H1 (cell line): ENCODE results near the gene ARRDC2. TPM values are rescaled to one million over a fixed set of nuclear protein-coding genes. Genes with fewer than 3 reads are reported as not detected.

ENCODE experiments used
- CTCF ChIA-PET: fragments of 300-600 bp; sonication (Branson Sonifier 250); formaldehyde crosslinking; loops from one replicate; lab custom pipeline; 2021; ENCODE audit not compliant: partially characterized antibody; lab: Charles Lee
- POLR2A ChIA-PET: fragments of 300-600 bp; sonication (Branson Sonifier 250); formaldehyde crosslinking; loops from one replicate; lab custom pipeline; 2021; ENCODE audit warnings: inconsistent platforms; ENCODE audit not compliant: partially characterized antibody; lab: Charles Lee
- DNase-seq, 2 experiments: peaks; one replicate each; pipeline versions ENCODE4 v3.0.0 to v3.0.0-alpha.2; 2010 to 2022; ENCODE audit warnings: low spot score in 2 of 2, low read depth in 1 of 2, mixed read lengths in 1 of 2
- FAIRE-seq: peaks from 2 replicates; lab custom pipeline; 2011; peaks lifted over from hg19 to GRCh38; lab: Jason Lieb, UNC
- H2AFZ ChIP-seq: 2 replicates; pipeline ENCODE4 v1.8.1; 2012; ENCODE audit warnings: low read length, inconsistent platforms
- H2AK5ac ChIP-seq: 2 replicates; pipeline ENCODE4 v1.6.1; 2013; ENCODE audit warnings: low read depth, low read length
- H2BK120ac ChIP-seq: replicated peaks from 2 replicates; pipeline ENCODE3; 2013; ENCODE audit warnings: low read depth, low read length, inconsistent platforms
- H2BK12ac ChIP-seq: 2 replicates; pipeline ENCODE4 v1.6.1; 2013; ENCODE audit warnings: low read depth, low read length
- H2BK15ac ChIP-seq: 2 replicates; pipeline ENCODE4 v1.6.1; 2013; ENCODE audit warnings: low read length
- H2BK20ac ChIP-seq: 2 replicates; pipeline ENCODE4 v1.6.1; 2013; ENCODE audit warnings: low read length
- H2BK5ac ChIP-seq: 2 replicates; pipeline ENCODE4 v1.6.1; 2013; ENCODE audit warnings: low read depth, low read length
- H3K14ac ChIP-seq: 2 replicates; pipeline ENCODE4 v1.6.1; 2013; ENCODE audit warnings: inconsistent platforms; ENCODE audit not compliant: insufficient read length
- H3K18ac ChIP-seq: 2 replicates; pipeline ENCODE4 v1.6.1; 2013; ENCODE audit warnings: low read length; ENCODE audit errors: extremely low read depth
- H3K23ac ChIP-seq: 2 replicates; pipeline ENCODE4 v1.6.1; 2013; ENCODE audit warnings: inconsistent platforms; ENCODE audit not compliant: insufficient read length
- H3K23me2 ChIP-seq: 2 replicates; pipeline ENCODE4 v1.6.1; 2013; ENCODE audit warnings: low read depth, low read length
- H3K27ac ChIP-seq: 2 replicates; pipeline ENCODE4 v1.6.1; 2011; ENCODE audit warnings: low read depth, low read length, inconsistent platforms
- H3K27me3 ChIP-seq, 4 experiments: replicated peaks in 1 of 4; 1 replicate in 1 of 4; 2 replicates in 3 of 4; pipeline versions ENCODE4 v1.6.1 to v1.8.1; 2011 to 2013; ENCODE audit warnings: low read length in 3 of 4, mild to moderate bottlenecking in 3 of 4, inconsistent platforms in 2 of 4, mixed read lengths in 2 of 4, moderate library complexity in 1 of 4; ENCODE audit not compliant: control insufficient read depth in 3 of 4, insufficient read depth in 3 of 4; ENCODE audit errors: extremely low read depth in 1 of 4
- H3K36me3 ChIP-seq, 4 experiments: 2 replicates each; pipeline versions ENCODE4 v1.6.1 to v1.8.1; 2011 to 2013; ENCODE audit warnings: mild to moderate bottlenecking in 4 of 4, low read length in 3 of 4, moderate library complexity in 2 of 4, control low read depth in 1 of 4, inconsistent platforms in 1 of 4; ENCODE audit not compliant: insufficient read depth in 4 of 4, control insufficient read depth in 2 of 4
- H3K4ac ChIP-seq: replicated peaks from 2 replicates; pipeline ENCODE3; 2013; ENCODE audit warnings: low read length, low read depth, mixed read lengths, inconsistent platforms; ENCODE audit not compliant: insufficient read length
- H3K4me1 ChIP-seq, 4 experiments: replicated peaks in 1 of 4; 1 replicate in 1 of 4; 2 replicates in 3 of 4; pipeline versions ENCODE4 v1.6.1 to v1.8.1; 2011 to 2013; ENCODE audit warnings: low read length in 3 of 4, inconsistent platforms in 2 of 4, mixed read lengths in 1 of 4; ENCODE audit not compliant: insufficient read depth in 4 of 4, control insufficient read depth in 3 of 4
- H3K4me2 ChIP-seq, 2 experiments: 2 replicates each; pipeline versions ENCODE4 v1.6.1 to v1.8.1; 2011 to 2013; ENCODE audit warnings: low read depth in 2 of 2, low read length in 2 of 2, control low read depth in 1 of 2, inconsistent platforms in 1 of 2, mild to moderate bottlenecking in 1 of 2; ENCODE audit not compliant: insufficient read depth in 1 of 2
- H3K4me3 ChIP-seq, 4 experiments: fragments of 200-600, 300-600 bp in 1 of 4; sonication (generic), shearing (Covaris generic), sonication (Bioruptor Twin) in 1 of 4; 2 replicates each; pipeline versions ENCODE4 v1.5.1 to v1.8.1; 2011 to 2016; ENCODE audit warnings: low read length in 4 of 4, low read depth in 3 of 4, control low read depth in 2 of 4, inconsistent platforms in 2 of 4, mild to moderate bottlenecking in 2 of 4, mixed read lengths in 1 of 4, moderate library complexity in 1 of 4; ENCODE audit not compliant: insufficient read depth in 2 of 4; ENCODE audit errors: extremely low read depth in 1 of 4
- H3K56ac ChIP-seq: replicated peaks from 2 replicates; pipeline ENCODE3; 2013; ENCODE audit warnings: low read depth, mild to moderate bottlenecking, mixed read lengths, low read length, inconsistent platforms; ENCODE audit not compliant: insufficient read length
- H3K79me1 ChIP-seq: 2 replicates; pipeline ENCODE4 v1.6.1; 2013; ENCODE audit warnings: low read depth, low read length, control low read depth
- H3K79me2 ChIP-seq, 2 experiments: 2 replicates each; pipeline versions ENCODE4 v1.6.1 to v1.8.1; 2012 to 2013; ENCODE audit warnings: low read length in 2 of 2, mild to moderate bottlenecking in 2 of 2, inconsistent platforms in 1 of 2; ENCODE audit not compliant: insufficient read depth in 2 of 2, control insufficient read depth in 1 of 2
- H3K9ac ChIP-seq, 4 experiments: replicated peaks in 1 of 4; 1 replicate in 1 of 4; 2 replicates in 3 of 4; pipeline versions ENCODE4 v1.6.1 to v1.8.1; 2011 to 2013; ENCODE audit warnings: low read depth in 3 of 4, low read length in 3 of 4, control low read depth in 2 of 4, mild to moderate bottlenecking in 2 of 4, moderate library complexity in 2 of 4, inconsistent platforms in 1 of 4; ENCODE audit errors: extremely low read depth in 1 of 4
- H3K9me3 ChIP-seq, 2 experiments: 2 replicates each; pipeline versions ENCODE4 v1.6.1 to v1.8.1; 2012 to 2013; ENCODE audit warnings: mild to moderate bottlenecking in 2 of 2, moderate library complexity in 2 of 2, control low read depth in 1 of 2, inconsistent platforms in 1 of 2, low read depth in 1 of 2, low read length in 1 of 2, mixed read lengths in 1 of 2; ENCODE audit not compliant: insufficient read depth in 2 of 2
- H4K20me1 ChIP-seq, 2 experiments: replicated peaks in 1 of 2; 2 replicates each; pipeline versions ENCODE3 to v1.8.1; 2011 to 2013; ENCODE audit warnings: inconsistent platforms in 2 of 2, low read length in 2 of 2, mild to moderate bottlenecking in 1 of 2; ENCODE audit not compliant: insufficient read depth in 2 of 2, control insufficient read depth in 1 of 2
- H4K5ac ChIP-seq: 2 replicates; pipeline ENCODE4 v1.6.1; 2013; ENCODE audit warnings: low read length, low read depth, mixed read lengths, inconsistent platforms; ENCODE audit not compliant: insufficient read length
- H4K8ac ChIP-seq: 2 replicates; pipeline ENCODE4 v1.8.0; 2013; ENCODE audit warnings: mild to moderate bottlenecking, moderate library complexity, low read length, inconsistent platforms; ENCODE audit not compliant: insufficient read depth; ENCODE audit errors: extremely low read depth
- H4K91ac ChIP-seq: replicated peaks from 2 replicates; pipeline ENCODE3; 2013; ENCODE audit warnings: low read length, mixed read lengths, inconsistent platforms; ENCODE audit not compliant: insufficient read length
- CEBPB ChIP-seq: IDR thresholded peaks from 2 replicates; pipeline ENCODE4 v1.6.1; 2012; ENCODE audit warnings: low read depth, low read length
- WGBS, 2 experiments: shearing (Covaris generic) in 1 of 2; methylation state at CpG; one replicate each; pipeline versions ENCODE4 v1.1.6 to v1.1.7; 2013 to 2015; ENCODE audit warnings: low lambda C conversion rate in 2 of 2, mixed read lengths in 2 of 2, inconsistent platforms in 1 of 2, low coverage in 1 of 2, missing lambda C conversion rate in 1 of 2; ENCODE audit not compliant: insufficient replicate concordance in 2 of 2, insufficient coverage in 1 of 2, insufficient read length in 1 of 2; ENCODE audit errors: extremely low coverage in 1 of 2, missing lambda C conversion rate in 1 of 2; 5-methylcytosine and 5-hydroxymethylcytosine counted together
- polyA plus RNA-seq, 7 experiments: library from polyadenylated mRNA; depleted of rRNA in 3 of 7; stranded (reverse) in 5 of 7; unstranded in 2 of 7; fragments of >200 nt in 5 of 7; fragments of 200-250 nt in 2 of 7; gene quantifications; 1 replicate in 5 of 7; 2 replicates in 1 of 7; 4 replicates in 1 of 7; pipeline versions ENCODE4 v1.2.1 to v1.2.3, GENCODE V29; 2011 to 2013; ENCODE audit warnings: missing spikeins in 2 of 7, mixed read lengths in 2 of 7
- total RNA-seq: library from RNA; stranded (reverse); fragmentation: NEBNext Ultra II Directional; extraction: Animal tissue kit (Norgen Biotek cat#: 25700); gene quantifications from 2 replicates; pipeline ENCODE4 v1.2.1, GENCODE V29; 2021

Gene ARRDC2
- total and polyA plus RNA-seq, 2 of the 8 experiments (the other 6 are each of a cell fraction or from before 2014, with no cell fraction given), result 5.4 to 6.9 TPM

- H2BK5ac ChIP-seq, result no peak overlapping the region
- TF ChIP-seq CEBPB, result no peak
- WGBS, 2 experiments, result 99% methylated on average over 4 of the region's 4 CpGs; no CpG with 5 or more reads in 1 of the 2 experiments
- no peak for FAIRE-seq
- POLR2A ChIA-PET, result interaction anchor here (1.0 to 1.3 kb wide), 2 partner anchors 9 to 112 kb away, joined by 3 to 4 read pairs; no protein-coding TSS in a partner anchor
- H3K4me2 ChIP-seq, result no peak overlapping the region
- H3K18ac ChIP-seq, result no peak overlapping the region
- CTCF ChIA-PET, result interaction anchor here (0.6 to 0.9 kb wide), 2 partner anchors 8 to 117 kb away, joined by 3 to 4 read pairs; partner anchors contain the start of gene RPL18A
- H2AFZ ChIP-seq, result no peak overlapping the region
- no peaks in the 10 kb centered on the region for H4K20me1 ChIP-seq
- no peak overlapping the region for H3K14ac ChIP-seq
- no peak overlapping the region for H2BK120ac ChIP-seq
- no peak overlapping the region for H3K4me3 ChIP-seq
- no peak overlapping the region for H2BK15ac ChIP-seq
- peaks cover 0 to 7% (median 1%) of the 10 kb centered on the region in 4 experiments; a peak in 2 of 8 replicates for H3K36me3 ChIP-seq
- no peak overlapping the region for H3K9ac ChIP-seq
- H3K23me2 ChIP-seq, result no peaks in the 10 kb centered on the region
- H3K79me1 ChIP-seq, result no peaks in the 10 kb centered on the region
- H2BK20ac ChIP-seq, result no peak overlapping the region
- no peaks in the 10 kb centered on the region for H3K9me3 ChIP-seq
- H2BK12ac ChIP-seq, result no peak overlapping the region
- DNase-seq, result no peak
- H3K27ac ChIP-seq, result no peak overlapping the region
- H3K56ac ChIP-seq, result no peak overlapping the region
- H4K5ac ChIP-seq, result no peak overlapping the region
- H3K4me1 ChIP-seq, result no peaks in the 10 kb centered on the region
- H3K4ac ChIP-seq, result no peak overlapping the region
- no peak overlapping the region for H3K23ac ChIP-seq
- no peaks in the 10 kb centered on the region; a peak in 1 of 7 replicates for H3K27me3 ChIP-seq
- no peak overlapping the region for H4K8ac ChIP-seq
- no peak overlapping the region for H4K91ac ChIP-seq
- H3K79me2 ChIP-seq, result no peaks in the 10 kb centered on the region
- no peak overlapping the region for H2AK5ac ChIP-seq
Measured at GRCh38 chr19:17977021-17977420, 30.9 kb upstream of the ARRDC2 start.
